OCI-LY3 (cell line): Measurements from ENCODE around the gene GPR39.

ENCODE experiments used
- H2AFZ ChIP-seq: fragments of 200-600, 300-600 bp; shearing (Covaris generic); 2 replicates; pipeline ENCODE4 v1.6.0; 2014; ENCODE audit warnings: antibody characterized with exemption, low read depth, low read length
- H3K27ac ChIP-seq: fragments of 200-600, 300-600 bp; sonication (generic); 2 replicates; pipeline ENCODE4 v1.5.1; 2014; ENCODE audit warnings: mild to moderate bottlenecking, low read length, moderate library complexity, mixed read lengths
- H3K27me3 ChIP-seq: fragments of 200-600, 300-600 bp; sonication (generic); 2 replicates; pipeline ENCODE4 v1.6.1; 2014; ENCODE audit warnings: low read depth, low read length, mixed read lengths
- H3K36me3 ChIP-seq: fragments of 200-600, 300-600 bp; sonication (generic); replicated peaks from 2 replicates; pipeline ENCODE3; 2014; ENCODE audit warnings: low read depth, low read length, mixed read lengths
- H3K4me1 ChIP-seq: fragments of 300-600, 200-600 bp; sonication (generic); 2 replicates; pipeline ENCODE4 v1.6.1; 2014; ENCODE audit warnings: low read length, mixed read lengths
- H3K4me2 ChIP-seq: fragments of 200-600, 300-600 bp; sonication (generic); 2 replicates; pipeline ENCODE4 v1.6.1; 2014; ENCODE audit warnings: low read length, mixed read lengths
- H3K4me3 ChIP-seq: fragments of 300-600, 200-600 bp; sonication (generic); 2 replicates; pipeline ENCODE4 v1.5.1; 2014; ENCODE audit warnings: antibody characterized with exemption, mild to moderate bottlenecking, low read length, moderate library complexity
- H3K79me2 ChIP-seq: fragments of 300-600, 200-600 bp; shearing (Covaris generic); 2 replicates; pipeline ENCODE4 v1.6.1; 2014; ENCODE audit warnings: mild to moderate bottlenecking, low read length, mixed read lengths
- H3K9ac ChIP-seq: fragments of 300-600, 200-600 bp; shearing (Covaris generic); 2 replicates; pipeline ENCODE4 v1.6.0; 2014; ENCODE audit warnings: mild to moderate bottlenecking, low read length, moderate library complexity
- H3K9me3 ChIP-seq: fragments of 200-600, 300-600 bp; shearing (Covaris generic); 2 replicates; pipeline ENCODE4 v1.6.1; 2014; ENCODE audit warnings: low read length, mixed read lengths; ENCODE audit not compliant: insufficient read depth
- H4K20me1 ChIP-seq: fragments of 200-600, 300-600 bp; sonication (generic); 2 replicates; pipeline ENCODE4 v1.6.1; 2016; ENCODE audit warnings: low read length, mixed read lengths; ENCODE audit not compliant: insufficient read depth
- CTCF ChIP-seq: fragments of 200-600, 300-600 bp; sonication (generic); IDR thresholded peaks from 2 replicates; pipeline ENCODE4 v1.5.1; 2014; ENCODE audit warnings: antibody characterized with exemption, low read length, low read depth
- EZH2phosphoT487 ChIP-seq: fragments of 200-600 bp; shearing (Covaris generic); IDR thresholded peaks from 2 replicates; pipeline ENCODE4 v1.6.1; 2018; ENCODE audit warnings: antibody characterized with exemption, mixed run types, low read depth

GPR39 gene

GRCh38 chr2:132477962-132478361, 61.4 kb downstream of the GPR39 start:
- H3K79me2 ChIP-seq, result no peaks in the 10 kb centered on the region
- TF ChIP-seq CTCF (no peak), EZH2phosphoT487 (no peak)
- H3K27me3 ChIP-seq, result no peaks in the 10 kb centered on the region
- no peak overlapping the region for H3K9ac ChIP-seq
- no peaks in the 10 kb centered on the region for H4K20me1 ChIP-seq
- H3K9me3 ChIP-seq, result no peaks in the 10 kb centered on the region
- H2AFZ ChIP-seq, result no peak overlapping the region
- H3K4me1 ChIP-seq, result no peaks in the 10 kb centered on the region
- H3K27ac ChIP-seq, result no peak overlapping the region
- no peak overlapping the region for H3K4me3 ChIP-seq
- no peak overlapping the region for H3K4me2 ChIP-seq
- H3K36me3 ChIP-seq, result no peaks in the 10 kb centered on the region

- no peaks in the 10 kb centered on the region for H4K20me1 ChIP-seq
- H3K27me3 ChIP-seq, result no peaks in the 10 kb centered on the region
- H3K4me2 ChIP-seq, result no peak overlapping the region
- no peaks in the 10 kb centered on the region for H3K79me2 ChIP-seq
- no peak overlapping the region for H3K27ac ChIP-seq
- no peaks in the 10 kb centered on the region for H3K9me3 ChIP-seq
- H3K36me3 ChIP-seq, result no peaks in the 10 kb centered on the region
- H2AFZ ChIP-seq, result no peak overlapping the region
- no peak overlapping the region for H3K9ac ChIP-seq
- H3K4me1 ChIP-seq, result no peaks in the 10 kb centered on the region
- no peak for TF ChIP-seq EZH2phosphoT487
- TF ChIP-seq CTCF, result no peak
- H3K4me3 ChIP-seq, result no peak overlapping the region
Measured at GRCh38 chr2:132478461-132479105, 62.0 kb downstream of the GPR39 start.

GRCh38 chr2:132479155-132479554, 62.5 kb downstream of the GPR39 start:
- Histone ChIP-seq H3K4me1 (no peaks in the 10 kb centered on the region), H3K9me3 (no peaks in the 10 kb centered on the region), H3K4me2 (no peak overlapping the region), H3K4me3 (no peak overlapping the region), H3K79me2 (no peaks in the 10 kb centered on the region), H3K27ac (no peak overlapping the region), H3K36me3 (no peaks in the 10 kb centered on the region), H3K27me3 (no peaks in the 10 kb centered on the region), H3K9ac (no peak overlapping the region), H2AFZ (no peak overlapping the region), H4K20me1 (no peaks in the 10 kb centered on the region)
- TF ChIP-seq EZH2phosphoT487, result no peak

GRCh38 chr2:132482821-132483220, 66.2 kb downstream of the GPR39 start:
- no peak overlapping the region for H3K4me3 ChIP-seq
- no peak overlapping the region for H3K4me2 ChIP-seq
- H3K36me3 ChIP-seq, result no peaks in the 10 kb centered on the region
- no peaks in the 10 kb centered on the region for H3K9me3 ChIP-seq
- no peaks in the 10 kb centered on the region for H3K4me1 ChIP-seq
- no peaks in the 10 kb centered on the region for H4K20me1 ChIP-seq
- H3K27me3 ChIP-seq, result no peaks in the 10 kb centered on the region
- no peak overlapping the region for H3K27ac ChIP-seq
- no peak overlapping the region for H3K9ac ChIP-seq
- TF ChIP-seq EZH2phosphoT487 (no peak), CTCF (no peak)
- H3K79me2 ChIP-seq, result no peaks in the 10 kb centered on the region
- no peak overlapping the region for H2AFZ ChIP-seq
